OCI-M1 (cell line): ENCODE data around the gene OR8G1.

ENCODE experiments used
- DNase-seq: peaks from one replicate; lab custom pipeline; 2025; lab: John Stamatoyannopoulos, UW

The OR8G1 gene

GRCh38 chr11:124238512-124238911 is 2.4 kb upstream of the OR8G1 start:
- DNase-seq = peak; percentile 81

- peak; percentile 73 for DNase-seq
Measured at GRCh38 chr11:124249869-124250268, 9.0 kb downstream of the OR8G1 start.

- no peak for DNase-seq
Measured at GRCh38 chr11:124256076-124256475, 15.2 kb downstream of the OR8G1 start, which contains the start of gene OR8G5. Gene OR8G5, plus strand, starts transcription at chr11:124256376. Its CDS starts 8,556 bp downstream, at chr11:124264932.

- peak; percentile 79 for DNase-seq
Measured at GRCh38 chr11:124265041-124265440, 24.1 kb downstream of the OR8G1 start.

GRCh38 chr11:124270886-124271285 is 30.0 kb downstream of the OR8G1 start:
- DNase-seq = peak; percentile 40

- no peak for DNase-seq
Measured at GRCh38 chr11:124274000-124274399, 33.1 kb downstream of the OR8G1 start.

- DNase-seq = peak; percentile 94
Measured at GRCh38 chr11:124276081-124276480, 35.2 kb downstream of the OR8G1 start.

- no peak for DNase-seq
Measured at GRCh38 chr11:124277207-124277606, 36.3 kb downstream of the OR8G1 start.

GRCh38 chr11:124277804-124278203 is 36.9 kb downstream of the OR8G1 start:
- DNase-seq = peak; percentile 88

- DNase-seq = no peak
Measured at GRCh38 chr11:124278261-124278660, 37.4 kb downstream of the OR8G1 start.

- no peak for DNase-seq
Measured at GRCh38 chr11:124285610-124286344, 44.9 kb downstream of the OR8G1 start.

GRCh38 chr11:124294687-124295086 is 53.8 kb downstream of the OR8G1 start:
- DNase-seq = peak; percentile 88

- DNase-seq = no peak
Measured at GRCh38 chr11:124296016-124296415, 55.1 kb downstream of the OR8G1 start.

- DNase-seq = no peak
Measured at GRCh38 chr11:124297921-124298320, 57.0 kb downstream of the OR8G1 start.

- DNase-seq = peak; percentile 60
Measured at GRCh38 chr11:124301548-124301947, 60.7 kb downstream of the OR8G1 start.

GRCh38 chr11:124302347-124303125 is 61.6 kb downstream of the OR8G1 start:
- no peak for DNase-seq
